ENCODE data around the gene ALDOC. TPM values are rescaled to one million over a fixed set of nuclear protein-coding genes. Genes with fewer than 3 reads are reported as not detected.

ALDOC gene
- total and polyA plus RNA-seq, 2 donors (not counting 1 experiment from before 2014, with no cell fraction given) = 91.3 to 111 TPM

GRCh38 chr17:28533091-28533807, 43.4 kb downstream of the ALDOC start:
- Histone ChIP-seq H3K4me3 (replicated peaks in 1 of 4; ENCODE audit: control extremely low read depth in 1 of 4, insufficient read depth in 1 of 4, low read depth in 3 of 4, low read length in 4 of 4) (no peak overlapping the region), H3K27ac (ENCODE audit: insufficient read depth, low read length) (no peak overlapping the region), H3K9me3 (ENCODE audit: control insufficient read depth, insufficient read depth, low read depth, low read length) (no peaks in the 10 kb centered on the region), H3K79me2 (ENCODE audit: control insufficient read depth, insufficient read depth, low read length) (no peaks in the 10 kb centered on the region), H3K4me1 (ENCODE audit: control insufficient read depth, extremely low read depth, insufficient read depth, low read length) (no peaks in the 10 kb centered on the region), H4K20me1 (ENCODE audit: control insufficient read depth, extremely low read depth, insufficient read depth, low read length) (no peaks in the 10 kb centered on the region), H3K36me3 (ENCODE audit: control insufficient read depth, insufficient read depth, low read length) (no peaks in the 10 kb centered on the region), H3K4me2 (ENCODE audit: extremely low read depth, insufficient read depth, low read length) (no peak overlapping the region), H2AFZ (ENCODE audit: low read length) (no peak overlapping the region), H3K27me3 (ENCODE audit: control insufficient read depth, insufficient read depth, low read length) (peaks cover 15% of the 10 kb centered on the region), H3K9ac (ENCODE audit: insufficient read depth, low read length) (no peak overlapping the region)
- no peak for DNase-seq (ENCODE audit: low read depth in 2 of 2)
- no peak for TF ChIP-seq EZH2 (IDR thresholded peaks at IDR 0.05; ENCODE audit: low read length, missing control alignments)
- TF ChIP-seq CTCF (conservative IDR thresholded peaks at IDR 0.05 in 1 of 2, IDR thresholded peaks at IDR 0.05 in 1 of 2; ENCODE audit: low read depth in 1 of 2, low read length in 2 of 2) = no peak

GRCh38 chr17:28532050-28532960, 44.4 kb downstream of the ALDOC start:
- Histone ChIP-seq H3K4me3 (replicated peaks in 1 of 4; ENCODE audit: control extremely low read depth in 1 of 4, insufficient read depth in 1 of 4, low read depth in 3 of 4, low read length in 4 of 4) (no peak overlapping the region), H3K4me2 (ENCODE audit: extremely low read depth, insufficient read depth, low read length) (no peak overlapping the region), H3K27ac (ENCODE audit: insufficient read depth, low read length) (no peak overlapping the region), H3K36me3 (ENCODE audit: control insufficient read depth, insufficient read depth, low read length) (no peaks in the 10 kb centered on the region), H3K9ac (ENCODE audit: insufficient read depth, low read length) (no peak overlapping the region), H3K27me3 (ENCODE audit: control insufficient read depth, insufficient read depth, low read length) (peaks cover 15% of the 10 kb centered on the region), H3K79me2 (ENCODE audit: control insufficient read depth, insufficient read depth, low read length) (no peaks in the 10 kb centered on the region), H4K20me1 (ENCODE audit: control insufficient read depth, extremely low read depth, insufficient read depth, low read length) (no peaks in the 10 kb centered on the region), H3K4me1 (ENCODE audit: control insufficient read depth, extremely low read depth, insufficient read depth, low read length) (no peaks in the 10 kb centered on the region), H3K9me3 (ENCODE audit: control insufficient read depth, insufficient read depth, low read depth, low read length) (no peaks in the 10 kb centered on the region), H2AFZ (ENCODE audit: low read length) (no peak overlapping the region)
- no peak for TF ChIP-seq EZH2 (IDR thresholded peaks at IDR 0.05; ENCODE audit: low read length, missing control alignments)
- no peak for TF ChIP-seq CTCF (conservative IDR thresholded peaks at IDR 0.05 in 1 of 2, IDR thresholded peaks at IDR 0.05 in 1 of 2; ENCODE audit: low read depth in 1 of 2, low read length in 2 of 2)
- DNase-seq (ENCODE audit: low read depth in 2 of 2) = no peak

- DNase-seq (ENCODE audit: low read depth in 2 of 2) = no peak
- no peak overlapping the region for H2AFZ ChIP-seq (ENCODE audit: low read length)
- no peak overlapping the region for H3K4me3 ChIP-seq (replicated peaks in 1 of 4; ENCODE audit: control extremely low read depth in 1 of 4, insufficient read depth in 1 of 4, low read depth in 3 of 4, low read length in 4 of 4)
- H3K79me2 ChIP-seq (ENCODE audit: control insufficient read depth, insufficient read depth, low read length) = no peaks in the 10 kb centered on the region
- H4K20me1 ChIP-seq (ENCODE audit: control insufficient read depth, extremely low read depth, insufficient read depth, low read length) = no peaks in the 10 kb centered on the region
- no peak overlapping the region for H3K9ac ChIP-seq (ENCODE audit: insufficient read depth, low read length)
- no peak overlapping the region for H3K27ac ChIP-seq (ENCODE audit: insufficient read depth, low read length)
- H3K27me3 ChIP-seq (ENCODE audit: control insufficient read depth, insufficient read depth, low read length) = peaks cover 6% of the 10 kb centered on the region
- no peak overlapping the region for H3K4me2 ChIP-seq (ENCODE audit: extremely low read depth, insufficient read depth, low read length)
- H3K36me3 ChIP-seq (ENCODE audit: control insufficient read depth, insufficient read depth, low read length) = no peaks in the 10 kb centered on the region
- H3K4me1 ChIP-seq (ENCODE audit: control insufficient read depth, extremely low read depth, insufficient read depth, low read length) = no peaks in the 10 kb centered on the region
- TF ChIP-seq CTCF (conservative IDR thresholded peaks at IDR 0.05 in 1 of 2, IDR thresholded peaks at IDR 0.05 in 1 of 2; ENCODE audit: low read depth in 1 of 2, low read length in 2 of 2) (no peak), EZH2 (IDR thresholded peaks at IDR 0.05; ENCODE audit: low read length, missing control alignments) (no peak)
- no peaks in the 10 kb centered on the region for H3K9me3 ChIP-seq (ENCODE audit: control insufficient read depth, insufficient read depth, low read depth, low read length)
Measured at GRCh38 chr17:28530926-28531325, 45.8 kb downstream of the ALDOC start.

Data from fibroblast of lung (primary cell).